ENCODE results near the gene BANP. TPM values are rescaled to one million over a fixed set of nuclear protein-coding genes. Genes with fewer than 3 reads are reported as not detected.

BANP gene
- total RNA-seq, 1 donor from 2014 or later, result 39.1 TPM

DNA sequence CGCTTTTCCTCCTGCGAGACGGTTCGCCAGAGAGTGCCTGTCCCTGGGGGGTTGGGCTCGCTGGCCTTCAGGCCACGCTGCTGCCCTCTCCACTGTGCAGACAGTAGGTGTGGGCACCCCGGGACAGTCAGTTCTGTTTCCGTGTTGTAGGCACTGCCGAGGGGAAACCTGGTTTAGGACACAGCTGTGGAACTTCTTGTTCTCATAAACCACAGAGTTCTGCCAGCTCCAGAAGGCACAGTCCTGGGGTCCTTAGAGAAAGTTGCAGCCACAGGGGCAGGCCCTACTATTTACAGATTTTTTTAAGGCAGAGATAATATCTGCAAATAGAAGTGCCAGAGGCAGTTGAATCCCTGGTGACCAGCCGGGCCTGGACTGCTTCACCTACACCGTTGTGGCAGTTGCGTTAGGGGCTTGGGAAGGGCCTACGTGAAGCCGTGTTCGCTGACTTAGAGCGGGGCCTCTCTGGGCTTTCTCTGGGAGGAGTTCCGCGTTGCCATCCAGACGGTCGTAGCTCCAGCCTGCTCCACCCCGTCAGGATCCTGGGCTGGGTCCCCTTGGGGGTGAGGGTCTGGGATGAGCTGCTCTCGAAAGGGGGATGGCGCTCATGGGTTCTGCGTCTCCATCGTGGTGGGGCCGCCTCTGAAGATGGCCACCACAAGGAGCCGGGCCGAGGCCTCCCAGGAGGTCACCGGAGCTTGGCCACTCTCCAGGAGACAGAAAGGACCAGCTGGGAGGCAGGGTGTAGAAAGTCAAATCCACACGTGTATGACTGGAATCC, 126.3 kb downstream of the BANP start:
- Mint-ChIP-seq H3K4me1 (no peaks in the 10 kb centered on the region), H3K4me3 (no peak overlapping the region), H3K36me3 (ENCODE audit: low read depth) (peaks cover 24% of the 10 kb centered on the region), H3K27ac (ENCODE audit: unreplicated experiment) (no peak overlapping the region), H3K27me3 (ENCODE audit: low read depth) (no peaks in the 10 kb centered on the region), H3K9me3 (peaks cover 5% of the 10 kb centered on the region)
- DNase-seq (ENCODE audit: low read depth, low spot score), result no peak
- TF ChIP-seq CTCF (conservative IDR thresholded peaks at IDR 0.05), result no peak

DNA sequence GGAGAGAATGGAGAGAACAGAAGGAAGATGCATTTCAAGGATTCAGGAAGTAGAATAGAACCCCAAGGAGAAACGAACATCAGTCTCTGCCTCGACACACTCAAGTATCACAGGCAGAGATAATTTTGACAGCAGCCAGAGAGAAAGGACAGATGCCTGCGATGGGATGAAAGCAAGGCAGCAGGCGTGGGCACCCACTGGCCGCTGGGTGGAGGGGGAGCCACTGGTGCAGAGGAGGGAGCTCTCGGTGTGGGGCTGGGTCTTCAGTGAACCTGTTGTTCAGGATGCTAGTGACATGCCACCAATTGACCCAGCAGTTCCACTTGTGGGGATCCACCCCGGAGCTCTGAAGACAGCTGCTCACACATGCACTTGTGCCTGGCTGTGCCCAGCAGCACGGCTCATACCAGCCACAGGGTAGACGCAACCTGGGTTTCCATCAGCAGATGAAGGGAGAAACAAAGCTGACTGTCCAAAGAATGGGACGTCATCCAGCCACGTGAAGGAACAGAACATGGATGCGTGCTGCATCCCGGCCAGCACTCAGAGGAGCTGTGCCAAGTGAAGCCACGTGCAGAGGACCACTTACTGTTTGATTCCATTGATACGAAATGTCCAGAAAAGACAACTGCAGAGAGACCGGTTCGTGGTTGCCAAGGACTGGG, 127.0 kb downstream of the BANP start:
- peak overlapping the region; percentile 87 for H3K27ac Mint-ChIP-seq (ENCODE audit: unreplicated experiment)
- TF ChIP-seq CTCF (conservative IDR thresholded peaks at IDR 0.05), result no peak
- no peaks in the 10 kb centered on the region for H3K4me1 Mint-ChIP-seq
- H3K36me3 Mint-ChIP-seq (ENCODE audit: low read depth), result peaks cover 24% of the 10 kb centered on the region
- H3K27me3 Mint-ChIP-seq (ENCODE audit: low read depth), result no peaks in the 10 kb centered on the region
- H3K9me3 Mint-ChIP-seq, result peaks cover 5% of the 10 kb centered on the region
- no peak for DNase-seq (ENCODE audit: low read depth, low spot score)
- no peak overlapping the region for H3K4me3 Mint-ChIP-seq

GRCh38 chr16:88083582-88083981, 132.3 kb downstream of the BANP start:
- no peak overlapping the region for H3K27ac Mint-ChIP-seq (ENCODE audit: unreplicated experiment)
- no peaks in the 10 kb centered on the region for H3K4me1 Mint-ChIP-seq
- H3K9me3 Mint-ChIP-seq, result peaks cover 5% of the 10 kb centered on the region
- DNase-seq (ENCODE audit: low read depth, low spot score), result no peak
- no peak overlapping the region for H3K4me3 Mint-ChIP-seq
- TF ChIP-seq CTCF (conservative IDR thresholded peaks at IDR 0.05), result no peak
- H3K36me3 Mint-ChIP-seq (ENCODE audit: low read depth), result peaks cover 16% of the 10 kb centered on the region
- no peaks in the 10 kb centered on the region for H3K27me3 Mint-ChIP-seq (ENCODE audit: low read depth)

DNA sequence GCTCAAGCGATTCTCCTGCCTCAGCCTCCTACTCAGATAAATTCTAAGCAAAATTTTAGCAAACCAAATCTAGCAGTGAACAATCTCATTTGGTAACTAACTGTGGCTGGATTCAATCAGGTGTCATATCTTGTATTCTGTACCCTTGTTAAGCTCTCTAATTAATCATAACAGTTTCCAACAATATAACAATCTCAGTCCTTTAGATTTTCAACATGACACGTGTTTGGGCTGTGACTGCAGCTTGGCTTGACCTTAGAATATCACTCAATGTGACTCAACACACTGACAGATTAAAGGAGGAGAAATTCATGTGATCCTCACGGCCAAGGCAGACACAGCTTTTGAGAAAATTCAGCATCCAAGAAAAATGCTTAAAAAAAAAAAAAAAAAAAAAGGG, 133.6 kb downstream of the BANP start:
- Mint-ChIP-seq H3K4me3 (no peak overlapping the region), H3K36me3 (ENCODE audit: low read depth) (peaks cover 11% of the 10 kb centered on the region), H3K4me1 (no peaks in the 10 kb centered on the region), H3K27ac (ENCODE audit: unreplicated experiment) (no peak overlapping the region), H3K9me3 (peaks cover 2% of the 10 kb centered on the region), H3K27me3 (ENCODE audit: low read depth) (no peaks in the 10 kb centered on the region)
- no peak for DNase-seq (ENCODE audit: low read depth, low spot score)
- TF ChIP-seq CTCF (conservative IDR thresholded peaks at IDR 0.05), result no peak

DNA sequence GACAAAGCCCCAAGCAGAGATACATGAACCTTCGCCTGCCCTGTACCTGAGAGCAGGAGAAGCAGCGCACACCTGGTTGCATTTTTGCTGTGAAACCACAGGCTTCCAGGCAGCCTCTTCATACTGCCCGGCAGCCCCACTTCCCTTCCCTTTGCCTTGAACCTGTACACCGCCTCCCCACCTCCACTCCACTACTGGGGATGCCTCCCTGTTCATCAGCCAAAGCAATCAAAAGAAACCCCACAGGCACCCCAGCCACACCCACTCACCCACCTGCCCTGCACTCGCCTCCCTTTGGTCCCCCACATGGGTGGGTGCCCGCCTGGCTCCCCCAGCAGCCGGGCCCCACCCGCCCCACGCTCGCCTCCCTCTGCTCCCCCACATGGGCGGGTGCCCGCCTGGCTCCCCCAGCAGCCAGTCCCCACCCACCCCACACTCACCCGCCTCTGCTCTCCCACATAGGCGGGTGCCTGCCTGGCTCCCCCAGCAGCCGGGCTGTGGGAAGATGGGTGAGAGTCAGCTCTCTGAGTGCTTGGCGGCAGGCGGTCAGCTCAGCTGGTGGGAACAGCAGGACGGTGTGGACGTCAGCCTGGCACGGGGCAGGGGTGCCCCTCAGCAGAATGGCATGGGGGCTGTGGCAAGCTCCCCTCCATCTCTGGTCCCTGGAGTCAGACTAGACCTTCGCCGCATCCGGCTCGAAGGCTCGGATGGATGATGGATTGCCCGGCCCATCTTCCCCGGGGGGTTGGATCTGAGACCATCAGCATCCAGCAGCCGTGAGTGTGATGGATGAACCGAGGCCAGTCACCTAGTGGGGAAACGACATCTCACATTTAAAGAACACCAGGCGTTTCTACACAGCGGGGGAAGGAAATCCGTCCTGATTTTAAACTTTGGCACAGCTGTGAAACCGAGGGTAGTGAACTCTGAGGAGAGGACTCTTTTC, 135.6 kb downstream of the BANP start:
- no peak overlapping the region for H3K27ac Mint-ChIP-seq (ENCODE audit: unreplicated experiment)
- no peaks in the 10 kb centered on the region for H3K9me3 Mint-ChIP-seq
- H3K4me1 Mint-ChIP-seq, result no peaks in the 10 kb centered on the region
- H3K4me3 Mint-ChIP-seq, result no peak overlapping the region
- DNase-seq (ENCODE audit: low read depth, low spot score), result no peak
- no peaks in the 10 kb centered on the region for H3K27me3 Mint-ChIP-seq (ENCODE audit: low read depth)
- no peak for TF ChIP-seq CTCF (conservative IDR thresholded peaks at IDR 0.05)
- H3K36me3 Mint-ChIP-seq (ENCODE audit: low read depth), result peaks cover 1% of the 10 kb centered on the region
